ENCODE measurements around the gene ERGIC1.

DNA sequence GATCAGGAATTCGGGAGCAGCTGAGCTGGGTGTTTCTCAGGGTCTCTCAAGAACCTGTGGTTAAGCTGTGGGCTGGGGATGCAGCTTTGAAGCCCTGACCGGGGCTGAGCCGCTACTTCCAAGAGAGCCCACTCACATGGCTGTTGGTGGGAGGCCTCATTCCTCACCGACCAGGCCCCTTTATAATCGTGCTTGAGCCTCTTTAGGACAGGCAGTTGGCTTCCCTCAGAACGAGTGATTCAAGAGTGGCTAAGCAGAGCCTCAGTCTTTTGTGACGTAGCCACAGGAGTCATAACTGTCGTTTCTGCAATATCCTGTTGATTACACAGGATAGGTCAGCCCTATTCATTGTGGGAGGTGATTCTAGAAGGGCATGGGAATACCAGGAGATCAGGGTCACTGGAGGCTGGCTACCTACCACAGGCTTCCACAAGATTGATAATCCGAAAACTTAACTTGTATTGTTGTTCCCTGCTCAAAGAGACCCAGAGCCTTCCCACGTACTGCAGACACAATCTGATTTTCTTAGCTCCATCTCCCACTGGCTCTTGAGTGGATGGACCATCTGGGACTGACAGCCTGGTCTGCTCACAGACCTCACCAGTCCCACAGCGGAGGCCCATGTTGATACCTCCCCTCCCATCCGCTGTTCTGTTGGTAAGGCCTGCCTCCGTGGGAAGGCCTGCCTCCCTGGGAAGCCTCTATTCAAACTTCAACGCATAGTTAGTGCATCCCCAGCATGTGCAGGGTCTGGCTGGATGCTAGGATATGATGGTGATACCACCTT is 3.0 kb upstream of the ERGIC1 start:
- TF ChIP-seq CTCF (IDR thresholded peaks at IDR 0.05): no peak
- no peak for TF ChIP-seq POLR2A (IDR thresholded peaks at IDR 0.05)

All from testis (tissue), 2 donors.